ENCODE results near the gene NR1I3. TPM values are rescaled to one million over a fixed set of nuclear protein-coding genes. Genes with fewer than 3 reads are reported as not detected.
A peak's percentile ranks its signal among the peaks of the same experiment; 100 is the strongest.

Gene NR1I3
- total RNA-seq, 1 experiment from 2014 or later, result not detected

- no CpG with 5 or more reads among the region's 15 CpGs for WGBS (ENCODE audit: extremely low coverage, insufficient read length, low lambda C conversion rate)
- no peak overlapping the region for H2BK5ac ChIP-seq (ENCODE audit: insufficient read length, low read length)
- H4K8ac ChIP-seq (replicated peaks; ENCODE audit: insufficient read length, low read depth, low read length), result no peak overlapping the region
- H3K9ac ChIP-seq (ENCODE audit: extremely low read depth, insufficient read length, low read length), result peak overlapping the region; percentile 39
- H3K27ac ChIP-seq (ENCODE audit: insufficient read length, low read depth, low read length), result no peak overlapping the region
- no peak overlapping the region for H2AK5ac ChIP-seq (ENCODE audit: insufficient read length, low read length)
- no peaks in the 10 kb centered on the region for H3K79me1 ChIP-seq (ENCODE audit: insufficient read depth, low read depth, low read length, poor library complexity, severe bottlenecking)
- H2AFZ ChIP-seq (ENCODE audit: low read length), result no peak overlapping the region
- H4K20me1 ChIP-seq (ENCODE audit: control insufficient read depth, insufficient read depth, insufficient read length), result no peaks in the 10 kb centered on the region
- H3K27me3 Mint-ChIP-seq (ENCODE audit: low read depth), result no peaks in the 10 kb centered on the region
- H3K4me1 ChIP-seq (ENCODE audit: insufficient read depth, low read length), result peaks cover 8% of the 10 kb centered on the region; the same call in 1 of the 2 replicates
- H3K9me3 ChIP-seq (ENCODE audit: control insufficient read depth, low read depth, low read length), result no peaks in the 10 kb centered on the region
- no peaks in the 10 kb centered on the region for H3K23me2 ChIP-seq (ENCODE audit: insufficient read length, low read depth, low read length, poor library complexity, severe bottlenecking)
- H3K4me3 Mint-ChIP-seq, result peak overlapping the region; percentile 99 to 100
- H3K4me1 Mint-ChIP-seq, result peaks cover 23 to 40% of the 10 kb centered on the region in 2 experiments
- peak overlapping the region in 2 of 3 experiments; percentile 98 to 99; a peak in 5 of 7 replicates for H3K27ac Mint-ChIP-seq
- no peak overlapping the region for H3K18ac ChIP-seq (ENCODE audit: insufficient read length, low read depth, low read length)
- H3K4ac ChIP-seq (ENCODE audit: low read depth, low read length), result no peak overlapping the region
- no peaks in the 10 kb centered on the region for H3K27me3 ChIP-seq (ENCODE audit: insufficient read depth, low read length)
- no peaks in the 10 kb centered on the region for H3K79me2 ChIP-seq (ENCODE audit: insufficient read depth, low read length)
- no peak overlapping the region for H2BK120ac ChIP-seq (ENCODE audit: low read depth, low read length, poor library complexity, severe bottlenecking)
- no peak overlapping the region for H3K23ac ChIP-seq (ENCODE audit: insufficient read length, low read depth, low read length)
- H4K91ac ChIP-seq (ENCODE audit: insufficient read length, low read depth, low read length), result no peak overlapping the region
- no peaks in the 10 kb centered on the region for H3K9me3 Mint-ChIP-seq
- no peak overlapping the region for H3T11ph ChIP-seq (ENCODE audit: low read length)
- no peak overlapping the region for H3K56ac ChIP-seq (ENCODE audit: insufficient read length, low read depth, low read length)
- H2BK12ac ChIP-seq (ENCODE audit: insufficient read length, low read depth, low read length), result no peak overlapping the region
- no peak overlapping the region for H2BK15ac ChIP-seq (ENCODE audit: low read depth, low read length)
- H3K36me3 Mint-ChIP-seq (ENCODE audit: insufficient read depth in 1 of 3, low read depth in 3 of 3), result peaks cover 18 to 22% (median 20%) of the 10 kb centered on the region in 3 experiments; a peak in 6 of 7 replicates
- no peak overlapping the region for H3K14ac ChIP-seq (ENCODE audit: insufficient read depth, low read length)
- TF ChIP-seq CTCF (conservative IDR thresholded peaks at IDR 0.05), result no peak
- no peak overlapping the region for H4K5ac ChIP-seq (ENCODE audit: insufficient read length, low read depth, low read length)
- no peak overlapping the region for H2BK20ac ChIP-seq (ENCODE audit: low read depth, low read length, poor library complexity, severe bottlenecking)
- H3K4me2 ChIP-seq (ENCODE audit: insufficient read depth, insufficient read length, low read length), result peak overlapping the region; percentile 79
- no peak for DNase-seq
Observed at GRCh38 chr1:161226320-161226711, 11.7 kb downstream of the NR1I3 start.

Data from H9 (cell line).